Measurements from ENCODE around the gene HOXA4. TPM values are rescaled to one million over a fixed set of nuclear protein-coding genes. Genes with fewer than 3 reads are reported as not detected.
A peak's percentile ranks its signal among the peaks of the same experiment; 100 is the strongest.

The HOXA4 gene
- total RNA-seq, 2 experiments from 2014 or later = 0.25 TPM; not detected in 1

- no peak for DNase-seq
- peaks cover 86% of the 10 kb centered on the region for H3K27me3 Mint-ChIP-seq
- no peaks in the 10 kb centered on the region for H3K9me3 Mint-ChIP-seq
- POLR2A ChIA-PET = no interaction called here
- peaks cover 11% of the 10 kb centered on the region for H3K4me1 Mint-ChIP-seq
- no peak overlapping the region for H3K27ac Mint-ChIP-seq
- H3K36me3 Mint-ChIP-seq (ENCODE audit: low read depth) = peaks cover 3% of the 10 kb centered on the region
- peak overlapping the region; percentile 41 for H3K4me3 Mint-ChIP-seq
- CTCF ChIA-PET = interaction anchor here (0.6 to 1.4 kb wide), 5 partner anchors 20 to 1278 kb away, joined by 3 to 5 read pairs (median 3); partner anchors contain the start of gene EVX1
Observed at GRCh38 chr7:27159266-27160144, 28.9 kb upstream of the HOXA4 start.

GRCh38 chr7:27158436-27159265, 28.1 kb upstream of the HOXA4 start:
- ChIA-PET CTCF (interaction anchor here (1.1 to 1.4 kb wide), 3 partner anchors 52 to 84 kb away, joined by 3 to 5 read pairs (median 4); partner anchors contain the start of gene EVX1), POLR2A (no interaction called here)
- Mint-ChIP-seq H3K36me3 (ENCODE audit: low read depth) (peaks cover 3% of the 10 kb centered on the region), H3K4me1 (peaks cover 11% of the 10 kb centered on the region), H3K4me3 (no peak overlapping the region), H3K27me3 (peaks cover 86% of the 10 kb centered on the region), H3K9me3 (no peaks in the 10 kb centered on the region), H3K27ac (peak overlapping the region; percentile 19)
- no peak for DNase-seq

GRCh38 chr7:27157702-27158431, 27.3 kb upstream of the HOXA4 start:
- Mint-ChIP-seq H3K27ac (peak overlapping the region; percentile 75), H3K9me3 (no peaks in the 10 kb centered on the region), H3K27me3 (peaks cover 87% of the 10 kb centered on the region), H3K36me3 (ENCODE audit: low read depth) (peaks cover 3% of the 10 kb centered on the region), H3K4me3 (no peak overlapping the region), H3K4me1 (peaks cover 11% of the 10 kb centered on the region)
- ChIA-PET POLR2A (no interaction called here), CTCF (interaction anchor here (0.9 to 1.4 kb wide), 4 partner anchors 9 to 96 kb away, joined by 3 to 6 read pairs (median 3); no protein-coding TSS in a partner anchor)
- no peak for DNase-seq

- Mint-ChIP-seq H3K36me3 (ENCODE audit: low read depth) (peaks cover 3% of the 10 kb centered on the region), H3K4me1 (peaks cover 11% of the 10 kb centered on the region), H3K9me3 (no peaks in the 10 kb centered on the region), H3K27me3 (peaks cover 85% of the 10 kb centered on the region), H3K4me3 (peak overlapping the region; percentile 50), H3K27ac (peak overlapping the region; percentile 75)
- POLR2A ChIA-PET = no interaction called here
- DNase-seq = no peak
- CTCF ChIA-PET = interaction anchor here (0.8 to 1.4 kb wide), 5 partner anchors 9 to 97 kb away, joined by 3 to 6 read pairs (median 3); no protein-coding TSS in a partner anchor
Observed at GRCh38 chr7:27156916-27157701, 26.6 kb upstream of the HOXA4 start.

- peak within 1 kb of the TSS; percentile 50 for H3K4me3 Mint-ChIP-seq
- no peak for DNase-seq
- H3K27me3 Mint-ChIP-seq = peaks cover 86% of the 10 kb centered on the region
- ChIA-PET POLR2A (no interaction called here), CTCF (interaction anchor here (0.8 to 1.4 kb wide), 2 partner anchors 12 to 34 kb away, joined by 3 to 6 read pairs; no protein-coding TSS in a partner anchor)
- peaks cover 3% of the 10 kb centered on the region for H3K36me3 Mint-ChIP-seq (ENCODE audit: low read depth)
- peaks cover 17% of the 10 kb centered on the region for H3K4me1 Mint-ChIP-seq
- no peaks in the 10 kb centered on the region for H3K9me3 Mint-ChIP-seq
- H3K27ac Mint-ChIP-seq = peak within 1 kb of the TSS; percentile 82
Observed at GRCh38 chr7:27156508-27156898, 25.9 kb upstream of the HOXA4 start, which contains the start of gene HOXA7. HOXA7 (minus strand) TSS chr7:27156675; CDS start chr7:27156545, 130 bp downstream.

GRCh38 chr7:27155816-27156507, 25.4 kb upstream of the HOXA4 start:
- H3K27ac Mint-ChIP-seq = peak overlapping the region; percentile 82
- CTCF ChIA-PET = interaction anchor here (0.7 to 1.4 kb wide), 4 partner anchors 12 to 34 kb away, joined by 3 to 6 read pairs (median 3); no protein-coding TSS in a partner anchor

GRCh38 chr7:27154901-27155815, 24.6 kb upstream of the HOXA4 start:
- Mint-ChIP-seq H3K36me3 (ENCODE audit: low read depth) (peaks cover 3% of the 10 kb centered on the region), H3K4me3 (peak overlapping the region; percentile 47), H3K27ac (peak overlapping the region; percentile 82), H3K4me1 (peaks cover 25% of the 10 kb centered on the region), H3K27me3 (peaks cover 91% of the 10 kb centered on the region), H3K9me3 (no peaks in the 10 kb centered on the region)
- no peak for DNase-seq
- POLR2A ChIA-PET = no interaction called here
- CTCF ChIA-PET = interaction anchor here (0.7 to 0.8 kb wide), 2 partner anchors 13 to 24 kb away, joined by 3 read pairs; no protein-coding TSS in a partner anchor

More at GRCh38 chr7:27155816-27156507, 25.4 kb upstream of the HOXA4 start:
- Mint-ChIP-seq H3K27me3 (peaks cover 88% of the 10 kb centered on the region), H3K4me1 (peaks cover 21% of the 10 kb centered on the region), H3K9me3 (no peaks in the 10 kb centered on the region), H3K36me3 (ENCODE audit: low read depth) (peaks cover 3% of the 10 kb centered on the region), H3K4me3 (peak overlapping the region; percentile 47)
- DNase-seq = no peak
- POLR2A ChIA-PET = no interaction called here

- CTCF ChIA-PET = interaction anchor here (0.7 kb wide), 1 partner anchor 40 kb away, joined by 3 read pairs; no protein-coding TSS in a partner anchor
- no peak for DNase-seq
- Mint-ChIP-seq H3K4me1 (peaks cover 21% of the 10 kb centered on the region), H3K27me3 (peaks cover 90% of the 10 kb centered on the region), H3K4me3 (no peak overlapping the region), H3K36me3 (ENCODE audit: low read depth) (peaks cover 1% of the 10 kb centered on the region), H3K9me3 (no peaks in the 10 kb centered on the region), H3K27ac (no peak overlapping the region)
- POLR2A ChIA-PET = no interaction called here
Observed at GRCh38 chr7:27154369-27154768, 23.8 kb upstream of the HOXA4 start.

- CTCF ChIA-PET = interaction anchor here (0.7 to 1.5 kb wide), 2 partner anchors 26 to 41 kb away, joined by 3 to 6 read pairs; no protein-coding TSS in a partner anchor
- H3K4me3 Mint-ChIP-seq = no peak overlapping the region
- H3K27me3 Mint-ChIP-seq = peaks cover 89% of the 10 kb centered on the region
- peaks cover 1% of the 10 kb centered on the region for H3K36me3 Mint-ChIP-seq (ENCODE audit: low read depth)
- POLR2A ChIA-PET = no interaction called here
- no peaks in the 10 kb centered on the region for H3K9me3 Mint-ChIP-seq
- DNase-seq = no peak
- H3K4me1 Mint-ChIP-seq = peaks cover 21% of the 10 kb centered on the region
- H3K27ac Mint-ChIP-seq = no peak overlapping the region
Observed at GRCh38 chr7:27153526-27153925, 23.0 kb upstream of the HOXA4 start.

- Mint-ChIP-seq H3K4me3 (no peak overlapping the region), H3K36me3 (ENCODE audit: low read depth) (peaks cover 1% of the 10 kb centered on the region), H3K27ac (no peak overlapping the region), H3K27me3 (peaks cover 89% of the 10 kb centered on the region), H3K9me3 (no peaks in the 10 kb centered on the region), H3K4me1 (peaks cover 27% of the 10 kb centered on the region)
- ChIA-PET CTCF (interaction anchor here (1.0 to 3.0 kb wide), 3 partner anchors 8 to 43 kb away, joined by 3 to 11 read pairs (median 6); no protein-coding TSS in a partner anchor), POLR2A (no interaction called here)
- DNase-seq = no peak
Observed at GRCh38 chr7:27152816-27153442, 22.4 kb upstream of the HOXA4 start.
